GM18907 (cell line): Measurements from ENCODE around the gene SDHA.

Source experiments
- ATAC-seq: cut with Tn5 transposase; IDR thresholded peaks from one replicate; pipeline ENCODE4 v1.9.1; 2021; ENCODE audit warnings: mild to moderate bottlenecking, moderate library complexity; ENCODE audit not compliant: unreplicated experiment

The SDHA gene

DNA sequence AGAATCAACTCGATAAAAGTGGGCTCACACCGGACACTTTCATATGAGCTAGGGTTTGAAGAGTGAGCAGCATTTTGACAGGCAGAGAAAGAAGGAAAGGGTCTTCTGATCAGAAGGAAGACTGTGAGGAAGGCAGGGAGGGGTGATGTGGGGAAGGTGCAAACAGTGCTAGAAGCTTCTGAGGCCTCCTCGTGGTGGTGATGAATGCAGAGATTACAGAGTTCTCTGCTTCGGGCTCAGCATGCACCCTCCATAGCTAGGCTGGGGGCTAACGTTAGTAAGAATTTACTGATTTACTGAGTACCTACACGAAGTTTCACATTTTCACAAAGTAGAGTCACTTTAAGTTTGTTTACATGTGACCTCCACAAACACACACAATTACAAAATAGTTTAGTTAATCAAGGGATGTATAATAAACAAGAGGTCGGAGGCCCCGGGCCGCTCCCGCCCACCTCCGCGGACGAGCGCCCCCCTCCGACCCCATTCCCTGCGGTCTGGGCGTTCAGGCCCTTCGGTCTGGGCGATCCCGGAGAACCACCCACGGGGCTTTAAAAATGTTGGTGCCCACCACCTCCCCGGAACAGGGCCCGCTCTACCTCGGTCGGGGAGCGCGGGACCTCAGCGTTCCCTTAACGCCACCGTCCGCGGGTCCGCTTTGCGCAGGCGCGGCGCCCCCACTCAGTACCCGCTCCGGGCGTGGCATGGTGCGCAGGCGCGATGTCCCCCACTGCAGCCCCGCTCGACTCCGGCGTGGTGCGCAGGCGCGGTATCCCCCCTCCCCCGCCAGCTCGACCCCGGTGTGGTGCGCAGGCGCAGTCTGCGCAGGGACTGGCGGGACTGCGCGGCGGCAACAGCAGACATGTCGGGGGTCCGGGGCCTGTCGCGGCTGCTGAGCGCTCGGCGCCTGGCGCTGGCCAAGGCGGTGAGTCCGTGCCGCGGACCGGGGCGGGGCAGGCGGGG lies at the start of gene SDHA, which contains the start of gene CCDC127:
Gene SDHA, plus strand, starts transcription at position 827 of the 963 bp plus-strand sequence. Its CDS starts 36 bp downstream, at position 863.
Gene CCDC127, minus strand, starts transcription at position 660 of the 963 bp plus-strand sequence. CDS start 1,304 bp downstream, outside the sequence.
- ATAC-seq, result peak; percentile 81

GRCh38 chr5:169071-169727 lies 48.9 kb upstream of the SDHA start:
- ATAC-seq, result no peak

- ATAC-seq, result no peak
These were observed 48.4 kb upstream of the SDHA start for GRCh38 chr5:169728-170094.

GRCh38 chr5:170971-171800 lies 46.9 kb upstream of the SDHA start:
- ATAC-seq, result no peak

DNA sequence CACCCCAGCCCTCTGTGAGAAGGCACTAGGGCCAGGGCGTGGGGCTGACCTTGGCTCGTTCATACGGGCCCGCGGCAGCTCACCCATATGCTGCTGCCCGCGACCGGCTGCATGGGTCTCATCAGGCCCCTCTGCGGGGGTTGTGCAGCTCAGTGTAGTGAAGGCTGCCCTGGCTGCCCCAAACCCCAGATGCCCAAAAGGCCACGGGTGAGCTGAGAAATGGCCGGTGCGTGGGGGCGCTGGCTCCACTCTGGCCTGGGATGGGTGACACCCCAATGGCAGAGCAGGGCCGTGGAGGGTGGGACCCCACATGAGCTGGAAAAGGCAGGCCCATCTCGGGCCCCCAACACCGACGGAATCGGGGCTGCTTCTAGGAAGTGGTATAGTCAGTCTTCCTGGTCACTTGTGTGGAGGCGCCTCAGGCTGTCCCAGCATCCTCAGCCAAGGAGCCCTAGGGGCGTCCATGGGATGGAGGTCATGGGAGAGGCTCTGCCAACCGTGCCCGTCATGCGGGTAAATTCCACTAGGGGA lies 46.3 kb upstream of the SDHA start:
- no peak for ATAC-seq

DNA sequence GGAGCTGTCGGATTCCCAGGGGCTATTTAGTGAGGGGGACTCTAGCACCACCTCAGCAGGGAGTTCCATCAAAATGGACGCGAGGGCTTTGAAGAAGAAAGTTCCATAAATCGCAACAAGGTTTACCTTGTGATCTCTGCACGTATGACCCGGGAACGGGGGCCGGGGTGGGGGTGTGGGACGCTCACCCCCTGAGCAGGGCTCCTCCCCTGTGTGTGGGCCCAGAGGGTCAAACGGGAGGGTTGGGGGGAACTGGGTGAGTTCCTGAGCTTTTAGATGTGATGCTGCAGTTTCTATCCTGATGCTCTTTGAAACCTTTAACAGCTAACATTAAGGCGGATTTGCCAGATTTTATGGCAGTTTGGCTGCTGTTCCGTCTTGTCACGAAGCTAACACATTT lies 45.7 kb upstream of the SDHA start:
- ATAC-seq, result no peak

DNA sequence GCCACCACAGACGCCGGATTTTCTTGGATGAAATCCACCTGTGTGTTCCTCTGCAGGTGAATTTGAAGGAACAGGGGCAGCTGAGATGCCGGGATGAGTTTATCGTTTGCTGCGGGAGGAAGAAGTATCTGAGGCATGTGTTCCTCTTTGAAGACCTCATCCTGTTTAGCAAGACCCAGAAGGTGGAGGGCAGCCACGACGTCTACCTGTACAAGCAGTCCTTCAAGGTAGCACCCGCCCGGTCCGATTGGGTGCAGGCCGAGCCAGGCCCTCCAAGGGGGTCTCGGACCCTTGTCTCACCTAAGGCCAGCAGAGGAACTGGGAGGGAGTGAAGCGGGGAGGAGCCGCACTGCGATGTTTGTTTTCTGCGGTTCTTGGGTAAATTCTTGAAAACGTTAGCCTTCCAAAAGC lies 45.3 kb upstream of the SDHA start:
- ATAC-seq, result no peak

- no peak for ATAC-seq
These were observed 44.5 kb upstream of the SDHA start for GRCh38 chr5:173392-174290.

DNA sequence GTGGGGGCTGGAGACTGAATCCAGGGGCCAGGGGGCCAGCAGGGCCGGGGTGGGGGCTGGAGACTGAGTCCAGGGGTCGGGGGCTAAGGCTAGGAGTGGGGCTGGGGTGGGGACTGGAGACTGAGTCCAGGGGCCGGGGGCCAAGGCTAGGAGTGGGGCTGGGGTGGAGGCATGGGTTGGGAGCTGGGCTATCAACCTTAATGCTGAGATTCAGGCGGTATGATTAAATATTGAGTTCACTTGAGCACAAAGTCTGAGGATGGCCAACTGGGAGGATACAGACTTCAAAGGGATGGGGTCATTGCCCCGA lies 43.9 kb upstream of the SDHA start:
- ATAC-seq, result no peak

DNA sequence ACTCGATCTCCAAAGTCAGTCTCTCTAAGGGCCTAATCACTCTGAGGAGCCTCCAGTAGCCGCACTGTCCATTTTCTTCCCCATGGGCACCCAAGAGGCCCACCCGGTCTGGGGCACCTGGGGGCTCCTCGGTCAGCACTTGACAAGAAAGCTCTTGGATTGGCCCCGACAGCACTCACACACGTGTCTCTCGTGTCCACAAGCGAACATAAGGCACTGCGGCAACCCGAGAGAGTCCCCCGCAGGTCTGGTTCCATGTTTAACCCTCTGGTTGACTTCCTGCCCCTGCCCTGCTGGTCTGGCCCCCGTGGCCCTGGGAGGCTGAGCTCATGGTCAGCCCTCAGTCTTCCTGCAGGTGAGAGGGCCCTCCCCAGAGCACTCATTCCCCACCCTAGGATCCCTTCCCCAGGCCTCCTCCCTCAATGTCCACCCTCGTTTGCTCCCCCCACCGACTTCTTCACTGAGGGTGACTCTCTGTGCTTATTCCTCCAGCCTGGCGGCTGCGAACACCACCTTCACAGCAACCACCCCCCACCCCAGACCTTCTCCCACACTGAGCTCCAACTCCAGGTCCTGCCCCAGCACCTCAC lies 43.1 kb upstream of the SDHA start:
- no peak for ATAC-seq

DNA sequence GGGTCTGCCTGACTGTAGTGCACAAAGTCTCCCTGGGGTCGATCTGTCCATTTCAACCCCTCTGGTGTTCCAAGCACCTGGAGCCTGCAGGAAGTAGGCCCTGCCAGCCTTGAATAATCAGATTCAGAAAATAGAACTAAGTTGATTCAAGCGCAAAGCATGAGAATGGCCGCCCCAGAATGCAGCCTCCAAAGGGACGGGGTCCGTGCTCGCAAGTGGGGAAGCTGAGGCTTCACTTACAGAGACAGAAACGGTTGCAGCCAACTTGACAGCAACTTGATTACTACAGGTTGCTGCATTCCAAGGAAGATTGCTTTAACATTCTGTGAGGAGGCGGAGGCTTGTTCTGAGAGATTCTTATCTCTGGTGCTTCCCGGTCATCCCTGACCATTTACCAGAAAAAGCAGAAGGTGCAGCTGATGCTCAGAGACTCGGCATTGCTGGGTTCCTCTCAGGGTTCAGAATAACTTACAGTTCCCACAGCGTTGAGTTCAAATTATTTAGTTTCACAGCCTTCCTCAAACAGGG lies 41.8 kb upstream of the SDHA start:
- ATAC-seq, result no peak

GRCh38 chr5:178110-178509 lies 40.0 kb upstream of the SDHA start:
- no peak for ATAC-seq

- ATAC-seq, result no peak
These were observed 38.7 kb upstream of the SDHA start for GRCh38 chr5:179401-179800.

- no peak for ATAC-seq
These were observed 37.7 kb upstream of the SDHA start for GRCh38 chr5:180286-180918.

DNA sequence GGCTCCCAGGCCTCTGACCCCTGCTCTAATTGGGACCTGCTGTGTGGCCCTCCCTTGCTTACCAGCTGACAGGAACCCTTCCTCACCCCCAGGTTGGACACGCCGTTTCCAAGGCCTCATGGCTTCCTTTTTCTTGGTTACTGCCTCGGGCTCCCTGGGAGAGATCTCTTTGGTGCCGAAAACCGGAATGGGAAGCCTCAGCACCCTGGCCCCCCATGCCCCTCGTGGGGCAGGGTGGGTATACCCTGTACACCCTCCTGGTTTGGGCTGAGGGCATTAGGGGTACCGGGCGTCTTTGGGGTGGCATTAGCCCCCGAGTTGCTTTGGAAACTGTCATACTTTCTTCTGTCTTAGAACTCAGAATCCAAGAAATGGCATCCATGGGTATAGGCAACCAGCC lies 37.0 kb upstream of the SDHA start:
- ATAC-seq, result no peak

DNA sequence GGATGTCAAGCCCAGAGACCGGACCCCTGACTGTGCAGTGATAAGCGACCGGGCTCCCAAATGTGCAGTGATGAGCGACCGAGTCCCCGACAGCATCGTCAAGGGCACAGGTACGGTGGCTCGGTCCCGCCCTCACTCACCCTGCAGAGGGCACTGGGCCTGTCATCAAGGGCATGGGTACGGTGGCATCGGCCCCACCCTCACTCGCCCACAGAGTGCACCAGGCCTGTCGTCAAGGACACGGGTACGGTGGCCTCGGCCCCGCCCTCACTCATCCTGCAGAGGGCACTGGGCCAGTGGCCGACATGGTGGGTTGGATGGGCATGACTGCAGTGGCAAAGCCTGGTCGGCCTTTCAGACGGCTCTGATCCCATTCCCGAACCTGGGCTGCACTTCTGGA lies 36.6 kb upstream of the SDHA start:
- ATAC-seq, result no peak

GRCh38 chr5:182126-182525 lies 36.0 kb upstream of the SDHA start:
- ATAC-seq, result no peak

- no peak for ATAC-seq
These were observed 33.6 kb upstream of the SDHA start for GRCh38 chr5:184471-184870.
